ENCODE measurements around the gene DDIT4. TPM values are rescaled to one million over a fixed set of nuclear protein-coding genes. Genes with fewer than 3 reads are reported as not detected.

DDIT4 gene
- total RNA-seq, 2 donors from 2014 or later, result 259 to 265 TPM

- intact Hi-C loops (cut with DNase I), result no loop called here
- no peaks in the 10 kb centered on the region for H3K27me3 ChIP-seq (replicated peaks; ENCODE audit: insufficient read depth)
- WGBS, result 45% methylated on average over 1 of the region's 1 CpG
- H3K36me3 ChIP-seq, result peaks cover 3 to 4% of the 10 kb centered on the region in 2 donors
- H3K4me3 ChIP-seq, result no peak overlapping the region
- DNase-seq (ENCODE audit: low spot score), result no peak
- no peaks in the 10 kb centered on the region for H3K9me3 ChIP-seq
- H3K27ac ChIP-seq, result peak overlapping the region in 1 of 2 donors; percentile 2
- peaks cover 7% of the 10 kb centered on the region for H3K4me1 ChIP-seq (replicated peaks)
- TF ChIP-seq, protein P1, sequence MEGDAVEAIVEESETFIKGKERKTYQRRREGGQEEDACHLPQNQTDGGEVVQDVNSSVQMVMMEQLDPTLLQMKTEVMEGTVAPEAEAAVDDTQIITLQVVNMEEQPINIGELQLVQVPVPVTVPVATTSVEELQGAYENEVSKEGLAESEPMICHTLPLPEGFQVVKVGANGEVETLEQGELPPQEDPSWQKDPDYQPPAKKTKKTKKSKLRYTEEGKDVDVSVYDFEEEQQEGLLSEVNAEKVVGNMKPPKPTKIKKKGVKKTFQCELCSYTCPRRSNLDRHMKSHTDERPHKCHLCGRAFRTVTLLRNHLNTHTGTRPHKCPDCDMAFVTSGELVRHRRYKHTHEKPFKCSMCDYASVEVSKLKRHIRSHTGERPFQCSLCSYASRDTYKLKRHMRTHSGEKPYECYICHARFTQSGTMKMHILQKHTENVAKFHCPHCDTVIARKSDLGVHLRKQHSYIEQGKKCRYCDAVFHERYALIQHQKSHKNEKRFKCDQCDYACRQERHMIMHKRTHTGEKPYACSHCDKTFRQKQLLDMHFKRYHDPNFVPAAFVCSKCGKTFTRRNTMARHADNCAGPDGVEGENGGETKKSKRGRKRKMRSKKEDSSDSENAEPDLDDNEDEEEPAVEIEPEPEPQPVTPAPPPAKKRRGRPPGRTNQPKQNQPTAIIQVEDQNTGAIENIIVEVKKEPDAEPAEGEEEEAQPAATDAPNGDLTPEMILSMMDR (IDR thresholded peaks at IDR 0.05), result no peak
- TF ChIP-seq POLR2AphosphoS5 (IDR thresholded peaks at IDR 0.05) (no peak), POLR2A (IDR thresholded peaks at IDR 0.05) (no peak)
These were observed 34.3 kb upstream of the DDIT4 start for GRCh38 chr10:72239409-72239808.

- intact Hi-C loops (cut with DNase I), result no loop called here
- H3K27me3 ChIP-seq (replicated peaks; ENCODE audit: insufficient read depth), result no peaks in the 10 kb centered on the region
- DNase-seq (ENCODE audit: low spot score), result no peak
- no peaks in the 10 kb centered on the region for H3K9me3 ChIP-seq
- H3K4me3 ChIP-seq, result no peak overlapping the region
- 87% methylated on average over 7 of the region's 7 CpGs for WGBS
- no peaks in the 10 kb centered on the region for H3K36me3 ChIP-seq
- peaks cover 14% of the 10 kb centered on the region for H3K4me1 ChIP-seq (replicated peaks)
- H3K27ac ChIP-seq, result no peak overlapping the region
- TF ChIP-seq, protein P1 (IDR thresholded peaks at IDR 0.05), result no peak
- no peak for TF ChIP-seq POLR2A (IDR thresholded peaks at IDR 0.05)
- no peak for TF ChIP-seq POLR2AphosphoS5 (IDR thresholded peaks at IDR 0.05)
These were observed 33.4 kb upstream of the DDIT4 start for GRCh38 chr10:72240371-72240770.

DNA sequence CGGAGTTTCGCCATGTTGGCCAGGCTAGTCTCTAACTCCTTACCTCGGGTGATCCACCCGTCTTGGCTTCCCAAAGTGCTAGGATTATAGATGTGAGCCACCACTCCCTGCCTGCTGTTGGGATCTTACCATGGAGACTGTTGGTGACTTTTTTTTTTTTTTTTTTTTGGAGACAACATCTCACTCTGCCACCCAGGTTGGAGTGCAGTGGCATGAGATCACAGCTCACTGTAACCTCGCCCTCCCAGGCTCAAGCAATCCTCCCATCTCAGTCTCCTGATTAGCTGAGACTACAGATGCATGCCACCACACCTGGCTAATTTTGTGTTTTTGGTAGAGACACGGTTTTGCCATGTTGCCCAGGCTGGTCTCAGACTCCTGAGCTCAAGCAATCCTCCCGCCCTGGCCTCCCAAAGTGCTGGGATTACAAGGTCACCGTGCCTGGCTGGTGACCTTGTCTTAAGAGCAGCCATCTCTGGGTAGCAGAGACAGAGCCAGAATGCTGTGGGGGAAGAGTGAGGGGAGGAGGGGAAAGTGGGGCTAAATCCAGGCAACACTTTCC is 32.0 kb upstream of the DDIT4 start:
- DNase-seq (ENCODE audit: low spot score), result no peak
- Histone ChIP-seq H3K36me3 (no peaks in the 10 kb centered on the region), H3K27me3 (replicated peaks; ENCODE audit: insufficient read depth) (no peaks in the 10 kb centered on the region), H3K4me1 (replicated peaks) (peaks cover 15% of the 10 kb centered on the region), H3K27ac (peak overlapping the region; percentile 91 to 94), H3K4me3 (no peak overlapping the region), H3K9me3 (no peaks in the 10 kb centered on the region)
- TF ChIP-seq, protein P1 (IDR thresholded peaks at IDR 0.05), result no peak
- TF ChIP-seq POLR2AphosphoS5 (IDR thresholded peaks at IDR 0.05) (no peak), POLR2A (IDR thresholded peaks at IDR 0.05) (no peak)
- WGBS, result 92% methylated on average over 8 of the region's 8 CpGs
- intact Hi-C loops (cut with DNase I), result no loop called here

DNA sequence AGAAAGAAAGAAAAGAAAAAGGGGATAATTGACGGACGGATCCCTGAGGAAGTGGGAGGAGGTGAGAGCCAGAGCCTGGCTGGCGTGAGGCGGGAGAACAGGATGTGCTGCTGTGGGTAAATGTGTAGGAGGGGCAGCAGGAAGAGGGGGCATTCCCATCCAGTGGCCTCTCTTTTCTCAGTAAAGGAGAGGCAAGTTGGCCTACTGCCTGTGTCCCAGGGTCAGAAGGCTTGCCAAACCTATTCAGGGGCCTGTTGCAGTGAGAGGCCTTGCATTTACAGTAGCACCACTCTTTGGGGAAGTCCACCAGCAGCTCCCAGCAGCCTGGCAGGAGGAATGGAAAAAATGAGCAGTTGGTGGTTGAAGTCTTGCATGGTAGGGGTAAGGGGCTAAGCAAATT is 31.0 kb upstream of the DDIT4 start:
- Histone ChIP-seq H3K4me3 (no peak overlapping the region), H3K27ac (peak overlapping the region; percentile 91 to 94), H3K36me3 (no peaks in the 10 kb centered on the region), H3K4me1 (replicated peaks) (peaks cover 24% of the 10 kb centered on the region), H3K27me3 (replicated peaks; ENCODE audit: insufficient read depth) (no peaks in the 10 kb centered on the region), H3K9me3 (no peaks in the 10 kb centered on the region)
- peak; percentile 58 for DNase-seq (ENCODE audit: low spot score)
- intact Hi-C loops (cut with DNase I), result no loop called here
- WGBS, result 6% methylated on average over 4 of the region's 4 CpGs
- TF ChIP-seq, protein P1 (IDR thresholded peaks at IDR 0.05), result no peak
- peak; percentile 69 for TF ChIP-seq POLR2AphosphoS5 (IDR thresholded peaks at IDR 0.05)
- TF ChIP-seq POLR2A (IDR thresholded peaks at IDR 0.05), result no peak

DNA sequence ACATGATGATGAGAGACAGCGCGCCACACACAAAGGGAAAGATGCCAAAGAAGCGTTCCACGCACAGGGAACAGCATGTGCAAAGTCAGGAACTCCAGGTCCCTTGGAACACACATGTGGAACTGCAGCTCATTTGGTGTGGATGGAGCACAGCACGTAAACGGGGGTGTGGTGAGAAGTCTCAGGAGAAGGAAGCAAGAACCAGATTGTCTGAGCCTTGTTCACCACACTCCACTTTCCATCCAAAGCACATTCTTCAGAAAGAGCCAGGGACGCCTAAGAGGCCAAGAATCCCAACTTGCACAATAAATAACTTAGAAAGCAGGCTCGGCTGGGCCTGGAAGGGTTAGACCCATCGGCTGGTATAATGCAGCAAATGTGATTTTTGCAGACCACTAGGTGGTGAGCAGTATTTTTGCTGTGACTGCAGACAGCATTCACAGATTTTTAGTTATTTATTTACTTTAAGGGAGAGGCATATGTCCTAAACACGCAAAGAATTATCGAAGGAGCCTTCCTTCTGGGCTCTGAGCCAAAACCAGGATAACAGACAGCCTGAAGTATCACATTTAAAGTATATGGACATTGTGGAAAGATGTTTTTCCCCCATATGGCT is 29.8 kb upstream of the DDIT4 start:
- H3K9me3 ChIP-seq, result no peaks in the 10 kb centered on the region
- 45% methylated on average over 11 of the region's 11 CpGs for WGBS
- intact Hi-C loops (cut with DNase I), result no loop called here
- H3K4me1 ChIP-seq (replicated peaks), result peaks cover 35% of the 10 kb centered on the region
- H3K27ac ChIP-seq, result peak overlapping the region; percentile 91 to 94
- H3K36me3 ChIP-seq, result no peaks in the 10 kb centered on the region
- TF ChIP-seq, protein P1 (IDR thresholded peaks at IDR 0.05), result peak in 2 of 4 experiments; percentile 37
- TF ChIP-seq POLR2AphosphoS5 (IDR thresholded peaks at IDR 0.05), result peak; percentile 53
- no peak for TF ChIP-seq POLR2A (IDR thresholded peaks at IDR 0.05)
- H3K4me3 ChIP-seq, result no peak overlapping the region
- peak; percentile 64 for DNase-seq (ENCODE audit: low spot score)
- no peaks in the 10 kb centered on the region for H3K27me3 ChIP-seq (replicated peaks; ENCODE audit: insufficient read depth)
